Tibial nerve (tissue), 4 donors: ENCODE measurements around the gene CTNND2.

Experiments
- EP300 ChIP-seq, 2 donors: sonication (generic); formaldehyde crosslinking; IDR thresholded peaks; one replicate each; pipeline ENCODE4 v1.6.1; 2017; ENCODE audit warnings: antibody characterized with exemption in 2 of 2, mild to moderate bottlenecking in 1 of 2
- POLR2A ChIP-seq, 2 donors: fragments of 450-650 bp; IDR thresholded peaks; one replicate each; pipeline ENCODE4 v1.6.1; 2017; ENCODE audit warnings: antibody characterized with exemption in 2 of 2, mild to moderate bottlenecking in 2 of 2, moderate library complexity in 2 of 2
- TF ChIP-seq, protein P1 (sequence below), 5 experiments: fragments of 200-600 bp in 3 of 5; fragments of 450-650 bp in 2 of 5; sonication (generic) in 3 of 5; IDR thresholded peaks; one replicate each; pipeline ENCODE4 v1.5.1; 2016 to 2019; ENCODE audit warnings: antibody characterized with exemption in 5 of 5, mild to moderate bottlenecking in 3 of 5, moderate library complexity in 2 of 5

DNA sequence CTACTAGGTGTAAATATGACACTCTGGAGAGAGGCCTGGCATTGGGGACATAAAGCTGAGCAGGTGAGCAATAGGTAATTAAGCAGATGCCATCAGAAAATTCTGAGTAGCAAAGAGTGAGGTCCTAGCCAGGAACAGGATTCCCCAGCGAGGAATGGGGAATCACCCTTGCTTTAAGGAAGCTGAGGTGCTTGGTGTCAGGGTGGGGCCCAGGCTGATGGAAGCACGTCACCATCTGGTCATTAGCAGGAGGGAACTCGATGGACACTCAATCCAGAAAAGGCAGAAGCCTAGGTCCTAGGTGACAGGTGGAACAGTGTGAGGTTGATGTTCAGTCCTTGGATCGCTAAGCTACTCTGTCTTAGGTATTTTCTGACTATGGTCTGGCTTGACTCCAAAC is 580.5 kb downstream of the CTNND2 start:
- TF ChIP-seq, protein P1, sequence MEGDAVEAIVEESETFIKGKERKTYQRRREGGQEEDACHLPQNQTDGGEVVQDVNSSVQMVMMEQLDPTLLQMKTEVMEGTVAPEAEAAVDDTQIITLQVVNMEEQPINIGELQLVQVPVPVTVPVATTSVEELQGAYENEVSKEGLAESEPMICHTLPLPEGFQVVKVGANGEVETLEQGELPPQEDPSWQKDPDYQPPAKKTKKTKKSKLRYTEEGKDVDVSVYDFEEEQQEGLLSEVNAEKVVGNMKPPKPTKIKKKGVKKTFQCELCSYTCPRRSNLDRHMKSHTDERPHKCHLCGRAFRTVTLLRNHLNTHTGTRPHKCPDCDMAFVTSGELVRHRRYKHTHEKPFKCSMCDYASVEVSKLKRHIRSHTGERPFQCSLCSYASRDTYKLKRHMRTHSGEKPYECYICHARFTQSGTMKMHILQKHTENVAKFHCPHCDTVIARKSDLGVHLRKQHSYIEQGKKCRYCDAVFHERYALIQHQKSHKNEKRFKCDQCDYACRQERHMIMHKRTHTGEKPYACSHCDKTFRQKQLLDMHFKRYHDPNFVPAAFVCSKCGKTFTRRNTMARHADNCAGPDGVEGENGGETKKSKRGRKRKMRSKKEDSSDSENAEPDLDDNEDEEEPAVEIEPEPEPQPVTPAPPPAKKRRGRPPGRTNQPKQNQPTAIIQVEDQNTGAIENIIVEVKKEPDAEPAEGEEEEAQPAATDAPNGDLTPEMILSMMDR (IDR thresholded peaks at IDR 0.05), result no peak
- TF ChIP-seq POLR2A (IDR thresholded peaks at IDR 0.05) (no peak), EP300 (IDR thresholded peaks at IDR 0.05) (no peak)
